Astrocyte (in vitro differentiated cells and primary cell): ENCODE data around the gene ACOX3. TPM values are rescaled to one million over a fixed set of nuclear protein-coding genes. Genes with fewer than 3 reads are reported as not detected.

ENCODE experiments used
- DNase-seq: peaks from one replicate; pipeline ENCODE4 v3.0.0-alpha.2; 2010; ENCODE audit warnings: low read depth
- FAIRE-seq: peaks from 2 replicates; lab custom pipeline; 2011; peaks lifted over from hg19 to GRCh38; lab: Jason Lieb, UNC
- H2AFZ ChIP-seq: 2 replicates; pipeline ENCODE4 v1.6.0; 2012; ENCODE audit warnings: low read depth, low read length, inconsistent platforms
- H3K27ac ChIP-seq: 2 replicates; pipeline ENCODE4 v1.5.1; 2011; ENCODE audit warnings: low read depth, low read length, inconsistent platforms
- H3K27me3 ChIP-seq: 2 replicates; pipeline ENCODE4 v1.6.0; 2011; ENCODE audit warnings: low read length, inconsistent platforms; ENCODE audit not compliant: insufficient read depth
- H3K36me3 ChIP-seq: 2 replicates; pipeline ENCODE4 v1.5.1; 2011; ENCODE audit warnings: low read length, inconsistent platforms; ENCODE audit not compliant: insufficient read depth
- H3K4me1 ChIP-seq: 2 replicates; pipeline ENCODE4 v1.5.1; 2011; ENCODE audit warnings: low read length, inconsistent platforms; ENCODE audit not compliant: insufficient read depth
- H3K4me2 ChIP-seq: 2 replicates; pipeline ENCODE4 v1.6.0; 2012; ENCODE audit warnings: low read length, inconsistent platforms
- H3K4me3 ChIP-seq: 2 replicates; pipeline ENCODE4 v1.5.1; 2011; ENCODE audit warnings: low read depth, mild to moderate bottlenecking, low read length, inconsistent platforms; ENCODE audit not compliant: insufficient read depth
- H3K79me2 ChIP-seq: 2 replicates; pipeline ENCODE4 v1.6.0; 2012; ENCODE audit warnings: mild to moderate bottlenecking, low read length, inconsistent platforms; ENCODE audit not compliant: insufficient read depth
- H3K9ac ChIP-seq: 2 replicates; pipeline ENCODE4 v1.6.0; 2012; ENCODE audit warnings: mild to moderate bottlenecking, low read length, inconsistent platforms
- H3K9me3 ChIP-seq: 2 replicates; pipeline ENCODE4 v1.5.1; 2012; ENCODE audit warnings: low read depth, mild to moderate bottlenecking, low read length, inconsistent platforms; ENCODE audit not compliant: insufficient read depth
- H4K20me1 ChIP-seq: 2 replicates; pipeline ENCODE4 v1.6.0; 2012; ENCODE audit warnings: low read length, inconsistent platforms; ENCODE audit not compliant: insufficient read depth
- H3K27ac Mint-ChIP-seq: one replicate; pipeline ENCODE4 v1.8.0; 2021; ENCODE audit warnings: mild to moderate bottlenecking, mixed read lengths; ENCODE audit not compliant: unreplicated experiment
- H3K27me3 Mint-ChIP-seq: one replicate; pipeline ENCODE4 v1.8.0; 2021; ENCODE audit warnings: low read depth, mixed read lengths; ENCODE audit not compliant: unreplicated experiment
- H3K36me3 Mint-ChIP-seq: one replicate; pipeline ENCODE4 v1.8.0; 2021; ENCODE audit warnings: low read depth, mixed read lengths; ENCODE audit not compliant: unreplicated experiment
- H3K4me1 Mint-ChIP-seq: one replicate; pipeline ENCODE4 v1.8.0; 2021; ENCODE audit warnings: low read depth, mixed read lengths; ENCODE audit not compliant: unreplicated experiment
- H3K4me3 Mint-ChIP-seq: one replicate; pipeline ENCODE4 v1.8.0; 2021; ENCODE audit warnings: mild to moderate bottlenecking, moderate library complexity, mixed read lengths; ENCODE audit not compliant: unreplicated experiment
- H3K9me3 Mint-ChIP-seq: one replicate; pipeline ENCODE4 v1.8.0; 2021; ENCODE audit warnings: mild to moderate bottlenecking, mixed read lengths; ENCODE audit not compliant: unreplicated experiment
- EZH2 ChIP-seq: IDR thresholded peaks from 2 replicates; pipeline ENCODE4 v1.6.1; 2012; ENCODE audit warnings: mild to moderate bottlenecking, low read length, inconsistent platforms; ENCODE audit not compliant: insufficient read depth
- total RNA-seq: library from RNA; stranded (reverse); gene quantifications from 2 replicates; pipeline ENCODE4 v1.2.1, GENCODE V29; 2021
- TF ChIP-seq, protein P1 (sequence below): IDR thresholded peaks from 2 replicates; pipeline ENCODE4 v1.5.1; 2011; ENCODE audit warnings: low read depth, mild to moderate bottlenecking, inconsistent platforms, low read length, moderate library complexity; ENCODE audit not compliant: insufficient read depth

ACOX3 gene
- total RNA-seq, 1 donor from 2014 or later = 45.6 TPM

DNA sequence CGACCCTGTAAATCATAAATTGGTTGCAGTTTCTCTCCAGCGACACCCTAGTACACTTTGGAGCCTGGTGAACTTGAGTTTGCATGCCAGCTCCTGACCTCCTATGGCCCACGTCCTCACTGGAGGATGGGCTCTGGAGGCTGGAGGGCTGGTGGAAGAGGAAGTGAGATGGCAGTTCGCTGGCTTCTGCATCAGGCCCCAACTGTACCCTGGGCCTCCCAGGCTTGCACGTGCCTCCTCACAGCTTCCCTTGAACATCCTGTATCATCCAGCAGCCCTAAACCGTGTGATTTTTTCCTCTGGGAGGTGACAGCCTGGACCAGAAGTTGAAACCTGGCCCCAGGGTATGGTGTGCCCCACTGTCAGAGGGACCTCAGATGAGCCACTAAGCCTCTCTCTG is 92.5 kb downstream of the ACOX3 start:
- H2AFZ ChIP-seq = no peak overlapping the region
- H3K9me3 ChIP-seq = no peaks in the 10 kb centered on the region
- H3K36me3 ChIP-seq = no peaks in the 10 kb centered on the region
- no peak for DNase-seq
- H3K4me1 ChIP-seq = peaks cover 6% of the 10 kb centered on the region
- H3K27ac ChIP-seq = no peak overlapping the region
- no peak overlapping the region for H3K4me3 ChIP-seq
- no peak for FAIRE-seq
- Mint-ChIP-seq H3K4me3 (no peak overlapping the region), H3K27me3 (peaks cover 21% of the 10 kb centered on the region), H3K27ac (no peak overlapping the region), H3K9me3 (peaks cover 4% of the 10 kb centered on the region), H3K4me1 (peaks cover 9% of the 10 kb centered on the region), H3K36me3 (peaks cover 4% of the 10 kb centered on the region)
- no peak overlapping the region for H3K4me2 ChIP-seq
- H3K9ac ChIP-seq = no peak overlapping the region
- no peaks in the 10 kb centered on the region for H3K79me2 ChIP-seq
- peaks cover 13% of the 10 kb centered on the region for H3K27me3 ChIP-seq
- no peaks in the 10 kb centered on the region for H4K20me1 ChIP-seq
- no peak for TF ChIP-seq EZH2
- TF ChIP-seq, protein P1, sequence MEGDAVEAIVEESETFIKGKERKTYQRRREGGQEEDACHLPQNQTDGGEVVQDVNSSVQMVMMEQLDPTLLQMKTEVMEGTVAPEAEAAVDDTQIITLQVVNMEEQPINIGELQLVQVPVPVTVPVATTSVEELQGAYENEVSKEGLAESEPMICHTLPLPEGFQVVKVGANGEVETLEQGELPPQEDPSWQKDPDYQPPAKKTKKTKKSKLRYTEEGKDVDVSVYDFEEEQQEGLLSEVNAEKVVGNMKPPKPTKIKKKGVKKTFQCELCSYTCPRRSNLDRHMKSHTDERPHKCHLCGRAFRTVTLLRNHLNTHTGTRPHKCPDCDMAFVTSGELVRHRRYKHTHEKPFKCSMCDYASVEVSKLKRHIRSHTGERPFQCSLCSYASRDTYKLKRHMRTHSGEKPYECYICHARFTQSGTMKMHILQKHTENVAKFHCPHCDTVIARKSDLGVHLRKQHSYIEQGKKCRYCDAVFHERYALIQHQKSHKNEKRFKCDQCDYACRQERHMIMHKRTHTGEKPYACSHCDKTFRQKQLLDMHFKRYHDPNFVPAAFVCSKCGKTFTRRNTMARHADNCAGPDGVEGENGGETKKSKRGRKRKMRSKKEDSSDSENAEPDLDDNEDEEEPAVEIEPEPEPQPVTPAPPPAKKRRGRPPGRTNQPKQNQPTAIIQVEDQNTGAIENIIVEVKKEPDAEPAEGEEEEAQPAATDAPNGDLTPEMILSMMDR = no peak

DNA sequence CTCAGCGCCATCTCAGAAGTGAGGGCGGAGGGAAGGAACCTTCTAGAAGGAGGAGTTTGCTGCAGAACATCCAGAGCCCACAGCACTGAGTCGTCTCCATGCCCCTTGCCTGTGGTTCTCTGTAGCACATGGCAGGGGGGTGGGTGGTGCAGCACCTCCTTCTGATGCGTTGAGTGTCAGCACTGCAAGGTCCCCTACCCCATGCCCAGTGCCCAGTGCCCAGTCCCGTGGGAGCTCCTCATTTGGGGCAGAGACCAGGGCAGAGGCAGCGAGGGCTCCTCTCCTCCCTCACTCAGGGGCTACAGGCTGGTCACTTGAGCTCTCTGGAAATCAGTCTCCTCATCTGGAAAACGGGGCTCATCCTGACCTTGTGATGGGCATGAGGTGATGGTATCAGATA is 92.9 kb downstream of the ACOX3 start:
- Histone ChIP-seq H3K4me3 (no peak overlapping the region), H4K20me1 (no peaks in the 10 kb centered on the region), H3K36me3 (no peaks in the 10 kb centered on the region), H2AFZ (no peak overlapping the region), H3K27ac (no peak overlapping the region), H3K4me1 (peaks cover 6% of the 10 kb centered on the region), H3K27me3 (peaks cover 13% of the 10 kb centered on the region), H3K79me2 (no peaks in the 10 kb centered on the region), H3K9ac (no peak overlapping the region), H3K4me2 (no peak overlapping the region), H3K9me3 (no peaks in the 10 kb centered on the region)
- no peak overlapping the region for H3K27ac Mint-ChIP-seq
- peaks cover 9% of the 10 kb centered on the region for H3K4me1 Mint-ChIP-seq
- H3K9me3 Mint-ChIP-seq = peaks cover 4% of the 10 kb centered on the region
- H3K27me3 Mint-ChIP-seq = peaks cover 22% of the 10 kb centered on the region
- DNase-seq = no peak
- TF ChIP-seq, protein P1 = no peak
- TF ChIP-seq EZH2 = no peak
- FAIRE-seq = no peak
- H3K36me3 Mint-ChIP-seq = peaks cover 4% of the 10 kb centered on the region
- H3K4me3 Mint-ChIP-seq = no peak overlapping the region

DNA sequence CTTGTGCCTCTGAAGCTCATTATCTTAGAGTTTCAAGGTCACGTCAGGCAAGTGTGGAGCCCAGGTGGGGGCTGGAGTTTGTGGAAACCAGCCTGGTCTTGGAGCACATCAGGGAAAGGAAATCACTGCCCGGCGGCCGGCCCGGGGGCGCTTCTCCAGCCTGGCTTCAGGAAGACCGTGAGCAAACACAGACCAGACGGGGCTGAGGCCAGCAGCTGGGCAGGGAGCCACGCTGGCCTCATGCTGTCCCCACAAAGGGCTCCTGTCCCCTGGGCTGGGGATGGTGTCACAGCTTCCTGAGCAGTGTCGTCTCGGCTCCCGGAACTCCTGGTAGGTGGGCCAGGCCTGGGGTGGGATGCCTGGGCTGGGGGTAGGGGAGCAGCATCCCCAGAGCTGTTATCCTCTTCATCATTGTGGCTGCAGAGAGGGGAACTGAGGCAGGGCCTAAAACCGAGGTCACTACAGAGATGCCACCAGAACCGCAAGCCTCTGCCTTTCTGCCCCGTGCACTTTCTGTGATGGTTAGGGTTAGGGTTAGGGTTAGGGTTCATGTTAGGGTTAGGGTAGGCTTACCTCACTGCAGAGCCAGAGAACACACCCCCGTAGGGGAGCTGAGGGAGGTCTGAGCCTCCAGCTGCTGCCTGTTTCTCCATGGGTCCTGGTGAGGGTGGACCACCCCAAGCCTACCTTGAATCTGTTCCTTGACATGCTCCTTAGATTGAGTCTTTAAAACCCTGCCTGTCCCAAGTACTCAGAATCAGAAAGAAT is 93.5 kb downstream of the ACOX3 start:
- Mint-ChIP-seq H3K9me3 (peaks cover 4% of the 10 kb centered on the region), H3K4me1 (peaks cover 7% of the 10 kb centered on the region), H3K4me3 (no peak overlapping the region), H3K36me3 (peaks cover 4% of the 10 kb centered on the region), H3K27me3 (peaks cover 22% of the 10 kb centered on the region), H3K27ac (no peak overlapping the region)
- Histone ChIP-seq H3K79me2 (no peaks in the 10 kb centered on the region), H3K4me1 (peaks cover 2% of the 10 kb centered on the region), H3K9ac (no peak overlapping the region), H3K4me3 (no peak overlapping the region), H3K4me2 (no peak overlapping the region), H3K27ac (no peak overlapping the region), H3K36me3 (no peaks in the 10 kb centered on the region), H4K20me1 (no peaks in the 10 kb centered on the region), H3K9me3 (no peaks in the 10 kb centered on the region), H3K27me3 (peaks cover 13% of the 10 kb centered on the region), H2AFZ (no peak overlapping the region)
- no peak for DNase-seq
- no peak for TF ChIP-seq EZH2
- TF ChIP-seq, protein P1 = no peak
- no peak for FAIRE-seq
